Natural killer cell (primary cell): Measurements from ENCODE around the gene OXTR. TPM values are rescaled to one million over a fixed set of nuclear protein-coding genes. Genes with fewer than 3 reads are reported as not detected.
"Not testable (repeated sequence)": the region's sequence is repeated elsewhere in the genome, so short reads cannot be mapped to it uniquely, and the experiment has no call there.

Source experiments
- ATAC-seq, 3 donors: fragments of 150-1000 bp in 2 of 3; fragments of 200-7000 bp in 1 of 3; cut with Tn5 transposase; 1 replicate in 1 of 3; 2 replicates in 2 of 3; pipeline ENCODE4 v1.10.0; 2021; ENCODE audit warnings: mild to moderate bottlenecking in 2 of 3, moderate library complexity in 2 of 3
- DNase-seq, 2 donors: peaks; one replicate each; pipeline versions ENCODE4 v3.0.0 to v3.0.0-alpha.2; 2013 to 2021; ENCODE audit warnings: mixed read lengths in 1 of 2
- H3K27ac ChIP-seq: one replicate; pipeline ENCODE4 v1.5.1; 2013; ENCODE audit warnings: mild to moderate bottlenecking, low read length
- H3K27me3 ChIP-seq: one replicate; pipeline ENCODE4 v1.6.1; 2013; ENCODE audit warnings: low read length; ENCODE audit not compliant: control insufficient read depth, insufficient read depth
- H3K36me3 ChIP-seq: one replicate; pipeline ENCODE4 v1.6.1; 2013; ENCODE audit warnings: low read length; ENCODE audit not compliant: control insufficient read depth, insufficient read depth
- H3K4me1 ChIP-seq: one replicate; pipeline ENCODE4 v1.6.1; 2013; ENCODE audit warnings: low read length; ENCODE audit not compliant: control insufficient read depth, insufficient read depth
- H3K4me3 ChIP-seq: one replicate; pipeline ENCODE4 v1.5.1; 2013; ENCODE audit warnings: low read length
- H3K9me3 ChIP-seq: one replicate; pipeline ENCODE4 v1.6.1; 2013; ENCODE audit warnings: low read length; ENCODE audit not compliant: control insufficient read depth, insufficient read depth
- H3K27ac Mint-ChIP-seq, 2 donors: one replicate each; pipeline ENCODE4 v1.8.0; 2022; ENCODE audit warnings: mild to moderate bottlenecking in 2 of 2, mixed read lengths in 2 of 2, moderate library complexity in 1 of 2
- H3K27me3 Mint-ChIP-seq, 2 donors: one replicate each; pipeline ENCODE4 v1.8.0; 2022; ENCODE audit warnings: low read depth in 2 of 2, mixed read lengths in 2 of 2
- H3K36me3 Mint-ChIP-seq: one replicate; pipeline ENCODE4 v1.8.0; 2022; ENCODE audit warnings: mixed read lengths
- H3K4me1 Mint-ChIP-seq, 2 donors: one replicate each; pipeline ENCODE4 v1.8.0; 2022; ENCODE audit warnings: mixed read lengths in 2 of 2
- H3K4me3 Mint-ChIP-seq: one replicate; pipeline ENCODE4 v1.8.0; 2022; ENCODE audit warnings: mild to moderate bottlenecking, moderate library complexity, mixed read lengths
- H3K9me3 Mint-ChIP-seq, 2 donors: one replicate each; pipeline ENCODE4 v1.8.0; 2022; ENCODE audit warnings: mixed read lengths in 2 of 2
- CTCF ChIP-seq: fragments of 200-600 bp; IDR thresholded peaks from one replicate; pipeline ENCODE4 v1.8.0; 2022; ENCODE audit warnings: antibody characterized with exemption
- WGBS: methylation state at CpG from one replicate; pipeline ENCODE4 v1.1.7; 2013; ENCODE audit warnings: missing lambda C conversion rate; ENCODE audit not compliant: insufficient coverage; 5-methylcytosine and 5-hydroxymethylcytosine counted together
- intact Hi-C: fragments of 100-400 bp; cut with micrococcal nuclease; formaldehyde crosslinking; loops from one replicate; pipeline ENCODE4 v1.14.2; 2022
- total RNA-seq, 4 donors: library from RNA; stranded (reverse); fragments of 120-200 nt in 1 of 4; gene quantifications; one replicate each; pipeline versions ENCODE4 v1.2.3 to v1.2.4, GENCODE V29; 2013 to 2022

The OXTR gene
- total RNA-seq, 3 donors from 2014 or later (not counting 1 experiment from before 2014, with no cell fraction given), result 0.14 to 0.33 (median 0.16) TPM

- peaks cover 0 to 4% of the 10 kb centered on the region in 2 donors for H3K27me3 Mint-ChIP-seq
- H3K27ac Mint-ChIP-seq, result no peak overlapping the region
- Histone ChIP-seq H3K36me3 (no peaks in the 10 kb centered on the region), H3K4me1 (no peaks in the 10 kb centered on the region), H3K9me3 (peaks cover 5% of the 10 kb centered on the region), H3K27ac (no peak overlapping the region), H3K4me3 (no peak overlapping the region), H3K27me3 (no peaks in the 10 kb centered on the region)
- H3K9me3 Mint-ChIP-seq, result no peaks in the 10 kb centered on the region
- WGBS, result 81% methylated on average over 4 of the region's 5 CpGs
- ATAC-seq (no peak), DNase-seq (no peak)
- H3K4me1 Mint-ChIP-seq, result no peaks in the 10 kb centered on the region
- intact Hi-C loops, result no loop called here
- TF ChIP-seq CTCF, result no peak
- H3K36me3 Mint-ChIP-seq, result no peaks in the 10 kb centered on the region
- H3K4me3 Mint-ChIP-seq, result no peak overlapping the region
Observed at GRCh38 chr3:8722808-8723207, 46.6 kb downstream of the OXTR start.

GRCh38 chr3:8715757-8716156 lies 53.7 kb downstream of the OXTR start:
- H3K36me3 ChIP-seq, H3K4me1 ChIP-seq, H3K9me3 Mint-ChIP-seq, H3K27ac ChIP-seq, intact Hi-C loops, H3K27ac Mint-ChIP-seq, H3K27me3 Mint-ChIP-seq, H3K4me3 Mint-ChIP-seq, H3K4me1 Mint-ChIP-seq, H3K4me3 ChIP-seq, H3K36me3 Mint-ChIP-seq, H3K27me3 ChIP-seq, DNase-seq, H3K9me3 ChIP-seq, ATAC-seq: not testable (repeated sequence)
- WGBS, result 88% methylated on average over 11 of the region's 12 CpGs

GRCh38 chr3:8713901-8714759 lies 55.3 kb downstream of the OXTR start:
- H3K27me3 ChIP-seq, result no peaks in the 10 kb centered on the region
- no peak overlapping the region for H3K4me3 Mint-ChIP-seq
- no peak for TF ChIP-seq CTCF
- no peaks in the 10 kb centered on the region for H3K36me3 ChIP-seq
- WGBS, result 86% methylated on average over 13 of the region's 14 CpGs
- H3K9me3 Mint-ChIP-seq, result no peaks in the 10 kb centered on the region
- ATAC-seq (no peak), DNase-seq (no peak)
- no peaks in the 10 kb centered on the region for H3K36me3 Mint-ChIP-seq
- H3K9me3 ChIP-seq, result no peaks in the 10 kb centered on the region
- H3K4me1 ChIP-seq, result no peaks in the 10 kb centered on the region
- H3K4me1 Mint-ChIP-seq, result no peaks in the 10 kb centered on the region
- intact Hi-C loops, result no loop called here
- no peaks in the 10 kb centered on the region for H3K27me3 Mint-ChIP-seq
- H3K4me3 ChIP-seq, result no peak overlapping the region
- no peak overlapping the region for H3K27ac Mint-ChIP-seq
- no peak overlapping the region for H3K27ac ChIP-seq

GRCh38 chr3:8712908-8713255 lies 56.5 kb downstream of the OXTR start:
- DNase-seq, result no peak
- H3K4me1 Mint-ChIP-seq, result no peaks in the 10 kb centered on the region
- Histone ChIP-seq H3K27me3 (no peaks in the 10 kb centered on the region), H3K4me1 (no peaks in the 10 kb centered on the region), H3K36me3 (no peaks in the 10 kb centered on the region), H3K27ac (no peak overlapping the region), H3K9me3 (no peaks in the 10 kb centered on the region), H3K4me3 (no peak overlapping the region)
- H3K36me3 Mint-ChIP-seq, result no peaks in the 10 kb centered on the region
- H3K4me3 Mint-ChIP-seq, result no peak overlapping the region
- intact Hi-C loops, result no loop called here
- no peak for ATAC-seq
- TF ChIP-seq CTCF, result no peak
- no peaks in the 10 kb centered on the region for H3K9me3 Mint-ChIP-seq
- no peaks in the 10 kb centered on the region for H3K27me3 Mint-ChIP-seq
- 61% methylated on average over 2 of the region's 2 CpGs for WGBS
- H3K27ac Mint-ChIP-seq, result no peak overlapping the region
